Activated CD8-positive, alpha-beta memory T cell treated with anti-CD3 and anti-CD28 coated beads for 36 hours (primary cell): Measurements from ENCODE around the gene PRDM8. TPM values are rescaled to one million over a fixed set of nuclear protein-coding genes. Genes with fewer than 3 reads are reported as not detected.

ENCODE experiments used
- CTCF ChIA-PET: fragments of 350-600 bp; sonication (Branson Sonifier 250); formaldehyde crosslinking; loops from one replicate; lab custom pipeline; 2021; ENCODE audit warnings: antibody characterized with exemption; lab: Charles Lee
- POLR2A ChIA-PET: fragments of 350-600 bp; sonication (Branson Sonifier 250); formaldehyde crosslinking; loops from one replicate; lab custom pipeline; 2021; ENCODE audit warnings: antibody characterized with exemption; lab: Charles Lee
- total RNA-seq, 2 experiments: library from RNA; stranded (reverse); gene quantifications; one replicate each; pipeline ENCODE4 v1.2.3, GENCODE V29; 2021

PRDM8 gene
- total RNA-seq, 2 experiments from 2014 or later, result 7.1 to 7.2 TPM

- ChIA-PET POLR2A (no interaction called here), CTCF (no interaction called here)
Measured at GRCh38 chr4:80179637-80180161, 17.6 kb upstream of the PRDM8 start.

- POLR2A ChIA-PET, result interaction anchor here (1.4 kb wide), 1 partner anchor 108 kb away, joined by 4 read pairs; the partner anchor contains the start of gene ANTXR2
- CTCF ChIA-PET, result interaction anchor here (4.3 kb wide), 1 partner anchor 8 kb away, joined by 22 read pairs; no protein-coding TSS in a partner anchor
Measured at GRCh38 chr4:80180743-80181142, 16.6 kb upstream of the PRDM8 start.

GRCh38 chr4:80182237-80182866 lies 15.0 kb upstream of the PRDM8 start:
- CTCF ChIA-PET, result interaction anchor here (0.9 to 4.8 kb wide), 9 partner anchors 9 to 1242 kb away, joined by 3 to 34 read pairs (median 4); partner anchors contain the start of gene ANTXR2
- POLR2A ChIA-PET, result interaction anchor here (0.7 to 3.7 kb wide), 3 partner anchors 20 to 110 kb away, joined by 3 to 31 read pairs (median 4); partner anchors contain the start of gene ANTXR2

- ChIA-PET POLR2A (interaction anchor here (0.6 to 3.7 kb wide), 3 partner anchors 19 to 193 kb away, joined by 3 to 31 read pairs (median 4); no protein-coding TSS in a partner anchor), CTCF (interaction anchor here (0.7 to 4.8 kb wide), 14 partner anchors 10 to 1243 kb away, joined by 3 to 34 read pairs (median 4); partner anchors contain the start of gene ANTXR2)
Measured at GRCh38 chr4:80183250-80184052, 13.9 kb upstream of the PRDM8 start.

GRCh38 chr4:80184053-80184824 lies 13.1 kb upstream of the PRDM8 start:
- POLR2A ChIA-PET, result interaction anchor here (0.6 to 3.7 kb wide), 3 partner anchors 13 to 194 kb away, joined by 3 to 31 read pairs (median 4); partner anchors contain the start of gene PRDM8
- CTCF ChIA-PET, result interaction anchor here (0.7 to 4.8 kb wide), 16 partner anchors 11 to 1231 kb away, joined by 3 to 34 read pairs (median 3); partner anchors contain the start of gene ANTXR2

GRCh38 chr4:80184825-80185756 lies 12.2 kb upstream of the PRDM8 start:
- ChIA-PET CTCF (interaction anchor here (0.7 to 4.8 kb wide), 14 partner anchors 11 to 1232 kb away, joined by 3 to 34 read pairs (median 3); partner anchors contain the start of gene ANTXR2), POLR2A (interaction anchor here (0.8 to 3.7 kb wide), 3 partner anchors 11 to 18 kb away, joined by 3 to 31 read pairs (median 3); partner anchors contain the start of gene PRDM8)

GRCh38 chr4:80185787-80186548 lies 11.3 kb upstream of the PRDM8 start:
- CTCF ChIA-PET, result interaction anchor here (0.6 to 4.8 kb wide), 8 partner anchors 11 to 128 kb away, joined by 3 to 34 read pairs (median 8); partner anchors contain the start of gene ANTXR2
- POLR2A ChIA-PET, result interaction anchor here (0.8 to 3.7 kb wide), 2 partner anchors 10 to 17 kb away, joined by 3 to 31 read pairs; no protein-coding TSS in a partner anchor

- POLR2A ChIA-PET, result interaction anchor here (0.5 kb wide), 1 partner anchor 9 kb away, joined by 4 read pairs; no protein-coding TSS in a partner anchor
Measured at GRCh38 chr4:80186676-80187075, 10.6 kb upstream of the PRDM8 start.

GRCh38 chr4:80187677-80188076 lies 9.6 kb upstream of the PRDM8 start:
- ChIA-PET CTCF (interaction anchor here (3.2 kb wide), 1 partner anchor 15 kb away, joined by 11 read pairs; no protein-coding TSS in a partner anchor), POLR2A (no interaction called here)

More at GRCh38 chr4:80186676-80187075, 10.6 kb upstream of the PRDM8 start:
- CTCF ChIA-PET, result interaction anchor here (1.6 to 3.2 kb wide), 2 partner anchors 16 to 128 kb away, joined by 3 to 11 read pairs; no protein-coding TSS in a partner anchor

GRCh38 chr4:80188457-80188800 lies 8.9 kb upstream of the PRDM8 start:
- POLR2A ChIA-PET, result no interaction called here
- CTCF ChIA-PET, result interaction anchor here (3.2 kb wide), 1 partner anchor 14 kb away, joined by 11 read pairs; no protein-coding TSS in a partner anchor

GRCh38 chr4:80188801-80189458 lies 8.4 kb upstream of the PRDM8 start:
- CTCF ChIA-PET, result interaction anchor here (0.6 to 3.2 kb wide), 3 partner anchors 10 to 14 kb away, joined by 3 to 11 read pairs (median 5); no protein-coding TSS in a partner anchor
- POLR2A ChIA-PET, result no interaction called here

- POLR2A ChIA-PET, result no interaction called here
- CTCF ChIA-PET, result interaction anchor here (0.6 to 1.6 kb wide), 2 partner anchors 9 to 13 kb away, joined by 3 to 5 read pairs; no protein-coding TSS in a partner anchor
Measured at GRCh38 chr4:80189581-80189955, 7.7 kb upstream of the PRDM8 start.

- ChIA-PET POLR2A (no interaction called here), CTCF (interaction anchor here (1.6 kb wide), 1 partner anchor 12 kb away, joined by 5 read pairs; no protein-coding TSS in a partner anchor)
Measured at GRCh38 chr4:80189956-80190677, 7.2 kb upstream of the PRDM8 start.

- ChIA-PET CTCF (no interaction called here), POLR2A (no interaction called here)
Measured at GRCh38 chr4:80192252-80192866, 4.9 kb upstream of the PRDM8 start.

GRCh38 chr4:80192937-80193336 lies 4.4 kb upstream of the PRDM8 start:
- POLR2A ChIA-PET, result no interaction called here
- CTCF ChIA-PET, result no interaction called here
